Measurements from ENCODE around the gene RICTOR.
"Not testable (repeated sequence)": the region's sequence is repeated elsewhere in the genome, so short reads cannot be mapped to it uniquely, and the experiment has no call there.

RICTOR gene

DNA sequence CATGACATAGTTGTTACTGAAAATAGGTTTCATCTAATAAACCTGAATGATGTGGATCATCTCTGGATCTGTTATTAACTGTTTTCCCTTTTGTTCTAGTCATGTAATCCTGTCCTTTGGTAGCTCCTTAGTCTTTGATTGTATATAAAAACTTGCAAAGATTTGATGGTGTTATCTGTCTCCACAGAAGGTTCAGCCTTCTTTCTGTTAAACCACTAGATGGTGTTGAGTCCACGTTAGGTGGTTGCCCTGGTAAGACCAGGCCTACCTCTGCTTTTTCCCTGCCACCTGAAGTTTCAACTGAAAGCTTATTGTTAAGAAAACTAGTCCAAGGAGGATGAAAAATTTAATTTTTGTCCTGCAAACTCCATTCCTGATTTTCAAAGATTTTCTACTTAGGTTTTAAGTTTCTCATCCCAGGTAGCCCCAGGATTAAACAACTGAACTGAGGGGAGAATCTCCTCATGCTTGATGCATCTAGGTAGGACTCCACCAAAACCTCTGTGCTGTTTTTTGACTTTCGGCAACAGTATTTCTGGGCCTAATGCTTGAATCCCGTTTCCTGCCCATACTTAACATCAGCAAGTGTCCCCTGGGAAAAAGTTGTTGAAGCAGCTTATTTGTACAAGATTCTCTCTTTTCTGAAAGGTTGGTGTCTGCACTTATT, 68.5 kb downstream of the RICTOR start:
- DNase-seq, result peak in 1 of 2 donors; percentile 20

GRCh38 chr5:39001683-39002082, 72.5 kb downstream of the RICTOR start:
- DNase-seq, result no peak

DNA sequence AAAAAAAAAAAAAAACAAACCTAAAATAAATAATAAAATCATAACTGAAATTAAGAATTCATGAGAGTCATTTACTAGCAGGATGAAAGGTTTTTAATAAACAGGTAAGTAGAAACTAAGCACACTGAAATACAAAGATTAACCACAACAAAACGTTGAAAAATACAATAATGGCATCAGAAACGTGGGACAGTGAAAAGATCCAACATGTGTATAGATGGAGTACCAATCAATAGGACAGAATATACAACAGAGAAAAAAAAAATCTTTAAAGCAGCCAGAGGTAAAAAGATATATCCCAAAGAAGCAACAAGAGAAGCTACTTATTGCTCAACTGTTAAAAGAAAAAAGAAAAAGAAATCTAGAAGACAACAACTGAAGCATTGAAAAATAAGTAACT, 75.2 kb downstream of the RICTOR start:
- no peak for DNase-seq

DNA sequence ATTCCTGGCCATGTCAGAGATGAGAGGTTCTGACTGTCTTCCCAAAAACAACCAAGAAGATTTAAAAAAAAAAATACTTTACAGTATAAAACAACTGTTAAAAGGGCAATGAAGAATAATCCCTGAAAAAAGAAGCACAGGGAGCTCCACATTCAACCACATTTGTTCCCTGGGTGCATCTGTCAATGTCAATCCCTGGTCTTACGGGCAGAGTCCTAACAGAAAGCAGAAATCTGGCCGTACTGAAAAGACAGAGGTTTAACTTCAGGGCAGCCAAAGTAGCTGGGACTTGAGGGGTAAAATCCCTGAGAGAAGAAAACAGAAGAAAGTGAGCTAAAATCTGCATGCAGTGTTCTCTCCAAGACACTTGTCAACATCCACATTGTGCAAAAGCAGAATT, 76.6 kb downstream of the RICTOR start:
- DNase-seq, result no peak

DNA sequence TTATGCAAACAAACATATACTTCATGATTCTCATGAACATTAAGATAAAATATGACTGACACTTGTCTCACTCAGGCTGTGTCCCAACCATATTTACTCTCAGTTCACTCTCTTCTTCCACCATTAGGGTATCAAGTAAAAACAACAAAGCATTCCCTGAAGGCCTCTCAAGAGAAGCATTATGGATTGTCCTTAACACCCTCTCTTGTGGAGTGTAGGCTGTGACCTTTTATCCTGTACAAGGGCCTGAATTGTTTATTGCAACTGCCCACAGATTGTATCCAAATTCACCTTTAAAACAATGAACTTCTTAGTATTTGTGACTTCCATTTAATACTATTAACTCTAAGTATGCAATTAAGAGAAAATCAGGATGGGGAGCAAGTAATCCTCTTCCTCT, 78.1 kb downstream of the RICTOR start:
- no peak for DNase-seq

GRCh38 chr5:38994324-38994927, 79.8 kb downstream of the RICTOR start:
- DNase-seq, result peak in 1 of 2 donors; percentile 27

DNA sequence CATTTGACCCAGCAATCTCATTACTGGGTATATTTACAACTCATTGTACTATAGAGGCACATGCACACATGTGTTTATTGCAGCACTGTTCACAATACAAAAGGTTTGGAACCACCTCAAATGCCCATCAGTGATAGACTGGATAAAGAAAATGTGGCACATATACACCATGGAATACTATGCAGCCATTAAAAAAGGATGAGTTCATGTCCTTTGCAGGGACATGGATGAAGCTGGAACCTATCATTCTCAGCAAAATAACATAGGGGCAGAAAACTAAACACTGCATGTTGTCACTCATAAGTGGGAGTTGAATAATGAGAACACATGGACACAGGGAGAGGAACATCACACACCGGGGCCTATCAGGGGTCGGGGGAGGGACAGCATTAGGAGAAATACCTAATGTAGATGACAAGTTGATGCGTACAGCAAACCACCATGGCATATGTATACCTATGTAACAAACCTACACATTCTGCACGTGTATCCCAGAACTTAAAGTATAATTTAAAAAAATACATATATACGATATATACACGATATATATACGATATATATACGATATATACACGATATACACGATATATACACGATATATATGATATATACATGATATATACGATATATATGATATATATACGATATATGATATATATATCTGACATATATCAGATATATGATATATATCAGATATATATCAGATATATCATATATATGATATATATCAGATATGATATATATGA, 84.1 kb downstream of the RICTOR start:
- DNase-seq, result not testable (repeated sequence)

- DNase-seq, result no peak
Measured at GRCh38 chr5:38985909-38986452, 88.2 kb downstream of the RICTOR start.

- DNase-seq, result no peak
Measured at GRCh38 chr5:38979535-38979934, 94.7 kb downstream of the RICTOR start.

DNA sequence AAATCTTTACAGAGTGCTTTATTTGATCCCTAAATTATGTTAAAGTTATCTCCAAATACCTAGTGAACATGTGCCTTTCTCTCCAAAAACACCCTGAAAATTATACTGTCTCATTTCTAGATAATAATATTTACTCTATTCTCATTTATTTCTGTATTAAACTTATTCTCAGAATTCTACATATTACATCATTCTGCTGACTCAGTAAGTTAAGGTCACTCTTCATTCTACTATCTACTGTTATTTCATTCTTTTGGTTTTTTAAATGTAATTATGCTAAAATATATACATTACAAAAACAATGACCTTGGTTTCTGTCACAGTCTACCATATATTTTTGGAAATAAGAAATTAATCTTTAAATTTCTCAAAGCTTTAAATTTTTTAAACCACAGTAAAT, 96.2 kb downstream of the RICTOR start:
- DNase-seq, result no peak

DNA sequence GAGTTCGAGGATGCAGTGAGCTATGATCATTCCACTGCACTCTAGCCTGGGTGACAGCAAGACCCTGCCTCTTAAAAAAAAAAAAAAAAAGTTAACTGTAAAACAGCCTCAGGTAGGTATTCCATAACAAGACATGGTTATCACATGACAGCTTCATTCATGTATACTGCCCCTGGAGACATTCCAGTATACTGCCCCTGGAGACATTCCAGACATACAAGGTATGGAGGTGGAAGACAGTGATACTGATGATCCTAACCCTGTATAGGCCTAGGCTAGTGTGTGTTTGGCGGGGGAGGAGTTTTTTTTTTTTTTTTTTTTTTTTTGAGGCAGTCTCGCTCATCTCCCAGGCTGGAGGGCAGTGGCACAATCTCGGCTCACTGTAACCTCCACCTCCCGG, 105.5 kb downstream of the RICTOR start:
- DNase-seq, result no peak

GRCh38 chr5:38961691-38962090, 112.5 kb downstream of the RICTOR start:
- DNase-seq, result no peak

- DNase-seq, result no peak
Measured at GRCh38 chr5:38953426-38954012, 120.7 kb downstream of the RICTOR start.

DNA sequence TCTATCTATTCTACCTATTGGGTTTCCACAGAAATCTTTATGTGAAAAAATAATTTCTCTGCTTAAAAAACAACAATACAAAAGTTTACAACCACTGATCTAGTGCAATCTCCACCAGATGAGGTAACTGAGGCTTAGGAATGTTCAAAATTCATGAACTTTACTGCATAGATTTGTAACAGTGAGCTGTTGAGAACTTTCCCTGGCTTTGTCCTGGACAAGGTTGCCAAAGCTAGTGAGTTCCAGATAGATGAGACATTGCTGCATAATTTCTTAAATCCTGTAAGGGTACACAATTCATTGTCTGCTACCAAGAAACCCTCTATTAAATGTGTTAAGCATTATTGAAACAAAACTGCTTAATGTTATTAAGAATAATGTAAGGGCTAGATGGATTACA, 125.7 kb downstream of the RICTOR start:
- DNase-seq, result no peak

GRCh38 chr5:38944282-38944681, 129.9 kb downstream of the RICTOR start:
- DNase-seq, result no peak

GRCh38 chr5:38941912-38942311, 132.3 kb downstream of the RICTOR start:
- DNase-seq, result no peak

- DNase-seq, result no peak
Measured at GRCh38 chr5:38940230-38940858, 133.9 kb downstream of the RICTOR start.

DNA sequence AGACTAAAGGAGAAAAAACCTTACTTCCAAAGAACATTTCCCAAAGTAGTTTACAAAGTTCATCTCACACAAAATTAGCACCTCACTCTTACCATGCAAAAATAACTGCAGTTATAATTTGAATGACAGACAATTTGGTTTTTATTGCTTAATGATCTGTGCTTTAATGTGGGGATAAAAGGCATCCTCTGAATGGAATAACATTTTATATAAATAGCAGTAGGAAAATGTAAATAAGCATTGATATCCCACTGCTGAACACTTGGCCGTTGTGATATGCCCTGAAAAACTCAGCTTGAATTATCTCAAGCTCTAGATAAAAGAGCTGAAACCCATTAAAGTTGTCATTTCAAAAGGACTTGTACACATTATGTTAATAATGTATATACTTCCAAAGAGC, 135.2 kb downstream of the RICTOR start:
- DNase-seq, result no peak

DNA sequence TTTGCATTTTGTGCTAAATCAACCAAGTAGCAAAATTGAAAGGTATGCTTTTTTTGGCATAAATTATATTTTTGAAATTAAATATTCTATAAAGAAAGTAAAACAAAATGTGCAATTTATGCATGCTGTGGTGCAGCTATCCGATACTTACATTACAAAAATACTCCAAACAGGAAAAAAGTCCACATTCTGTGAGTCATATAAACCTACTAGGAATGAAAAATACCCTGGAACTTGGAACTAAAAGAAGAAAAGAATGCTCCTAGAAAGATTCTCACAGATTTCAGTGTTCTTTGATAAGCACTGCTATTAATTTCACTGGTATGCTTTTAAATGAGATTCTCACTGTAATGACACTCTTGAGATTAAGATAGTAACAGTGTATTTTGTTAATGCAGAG, 135.8 kb downstream of the RICTOR start:
- no peak for DNase-seq

DNA sequence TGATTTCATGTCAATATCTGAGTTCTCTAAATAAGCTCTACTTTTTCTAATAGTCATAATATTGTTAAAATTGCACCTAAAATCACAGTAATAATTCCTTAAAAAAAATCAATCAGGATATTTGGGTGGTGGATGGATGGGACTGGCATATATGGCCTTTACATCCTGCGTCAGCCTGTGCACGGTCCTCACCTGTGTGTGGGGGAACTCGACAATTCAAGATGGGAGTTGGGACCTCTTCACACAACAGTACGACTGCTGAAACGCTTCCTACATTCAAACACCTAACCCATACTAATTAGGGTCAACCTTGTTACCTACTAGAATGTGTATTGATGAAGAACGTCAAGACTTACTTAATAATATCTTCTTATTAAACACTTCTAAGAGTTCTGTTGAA, 137.9 kb downstream of the RICTOR start:
- DNase-seq, result no peak

DNA sequence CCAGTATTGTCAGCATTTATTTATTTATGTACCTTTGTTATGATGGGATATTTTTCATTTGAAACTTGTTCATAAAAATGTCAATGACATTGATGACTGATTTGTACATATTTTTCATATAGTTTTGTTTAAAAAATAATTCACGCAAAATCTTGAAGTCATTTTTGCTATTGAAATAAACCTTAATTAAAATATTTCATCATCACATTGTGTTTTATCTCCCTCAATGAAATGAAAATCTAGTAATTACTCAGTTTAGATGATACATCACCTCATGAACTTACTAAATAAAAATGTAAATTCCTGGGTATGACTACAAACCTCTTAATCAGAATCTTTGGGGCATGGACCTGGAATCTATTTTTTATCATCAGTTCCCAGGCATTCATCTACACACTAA, 138.8 kb downstream of the RICTOR start:
- no peak for DNase-seq

DNA sequence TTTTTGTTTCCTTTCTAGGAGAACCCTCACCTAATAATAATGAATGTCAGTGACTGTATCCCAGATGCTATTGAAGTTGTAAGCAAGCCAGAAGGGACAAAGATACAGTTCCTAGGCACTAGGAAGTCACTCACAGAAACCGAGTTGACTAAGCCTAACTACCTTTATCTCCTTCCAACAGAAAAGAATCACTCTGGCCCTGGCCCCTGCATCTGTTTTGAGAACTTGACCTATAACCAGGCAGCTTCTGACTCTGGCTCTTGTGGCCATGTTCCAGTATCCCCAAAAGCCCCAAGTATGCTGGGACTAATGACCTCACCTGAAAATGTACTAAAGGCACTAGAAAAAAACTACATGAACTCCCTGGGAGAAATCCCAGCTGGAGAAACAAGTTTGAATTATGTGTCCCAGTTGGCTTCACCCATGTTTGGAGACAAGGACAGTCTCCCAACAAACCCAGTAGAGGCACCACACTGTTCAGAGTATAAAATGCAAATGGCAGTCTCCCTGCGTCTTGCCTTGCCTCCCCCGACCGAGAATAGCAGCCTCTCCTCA, 141.3 kb downstream of the RICTOR start:
- DNase-seq, result no peak

DNA sequence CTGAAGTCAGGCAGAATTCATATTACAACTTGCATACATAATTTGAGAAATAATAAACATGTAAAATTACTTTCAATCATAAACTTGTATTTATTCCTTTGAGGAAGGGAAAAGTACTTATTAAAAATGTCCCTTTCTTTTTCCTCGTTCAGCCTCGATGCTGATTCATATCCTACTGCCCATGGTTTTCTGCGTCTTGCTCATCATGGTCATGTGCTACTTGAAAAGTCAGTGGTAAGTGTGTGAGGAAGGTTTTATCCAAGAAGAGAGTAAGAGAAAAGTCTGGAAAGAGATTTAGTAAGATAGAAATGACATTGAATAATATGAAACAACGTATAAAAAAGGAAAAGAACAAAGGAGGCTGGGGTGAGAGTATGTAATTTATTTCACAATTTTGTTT, 142.5 kb downstream of the RICTOR start:
- no peak for DNase-seq

All from hippocampal formation (tissue), 2 donors.